Suprapubic skin (tissue), 4 donors: Measurements from ENCODE around the gene EIF4E1B. TPM values are rescaled to one million over a fixed set of nuclear protein-coding genes. Genes with fewer than 3 reads are reported as not detected.

Source experiments
- DNase-seq, 2 donors: peaks; one replicate each; pipeline ENCODE4 v3.0.0-alpha.2; 2019; ENCODE audit warnings: low spot score in 2 of 2
- H3K27ac ChIP-seq: fragments of 200-600 bp; sonication (generic); one replicate; pipeline ENCODE4 v1.5.1; 2019
- H3K27me3 ChIP-seq: fragments of 200-600 bp; sonication (generic); one replicate; pipeline ENCODE4 v1.5.1; 2019
- H3K36me3 ChIP-seq: fragments of 200-600 bp; sonication (generic); one replicate; pipeline ENCODE4 v1.5.1; 2019
- H3K4me1 ChIP-seq: fragments of 200-600 bp; sonication (generic); one replicate; pipeline ENCODE4 v1.5.1; 2019
- H3K4me3 ChIP-seq: fragments of 200-600 bp; sonication (generic); one replicate; pipeline ENCODE4 v1.5.1; 2019; ENCODE audit warnings: mild to moderate bottlenecking
- H3K9me3 ChIP-seq: fragments of 200-600 bp; sonication (generic); one replicate; pipeline ENCODE4 v1.5.1; 2019
- EP300 ChIP-seq: sonication (generic); formaldehyde crosslinking; IDR thresholded peaks from one replicate; pipeline ENCODE4 v1.6.1; 2017; ENCODE audit warnings: antibody characterized with exemption
- POLR2A ChIP-seq, 2 donors: fragments of 450-650 bp; IDR thresholded peaks; one replicate each; pipeline ENCODE4 v1.6.1; 2017; ENCODE audit warnings: antibody characterized with exemption in 2 of 2, mild to moderate bottlenecking in 2 of 2, moderate library complexity in 2 of 2
- POLR2AphosphoS5 ChIP-seq, 3 donors: sonication (generic); formaldehyde crosslinking; IDR thresholded peaks; one replicate each; pipeline ENCODE4 v1.6.1; 2017; ENCODE audit warnings: antibody characterized with exemption in 3 of 3
- WGBS: methylation state at CpG from one replicate; pipeline ENCODE4 v1.1.5; 2018; 5-methylcytosine and 5-hydroxymethylcytosine counted together
- total RNA-seq, 4 donors: library from RNA; depleted of rRNA; stranded (reverse); fragments of >200 nt; gene quantifications; one replicate each; pipeline ENCODE4 v1.1.0, GENCODE V29; 2016
- TF ChIP-seq, protein P1 (sequence below), 2 donors: fragments of 200-600 bp in 1 of 2; fragments of 450-650 bp in 1 of 2; sonication (generic) in 1 of 2; IDR thresholded peaks; one replicate each; pipeline ENCODE4 v1.5.1; 2016 to 2019; ENCODE audit warnings: antibody characterized with exemption in 2 of 2, mild to moderate bottlenecking in 1 of 2, moderate library complexity in 1 of 2

EIF4E1B gene
- total RNA-seq, 4 donors from 2014 or later, result not detected

- H3K36me3 ChIP-seq, result no peaks in the 10 kb centered on the region
- TF ChIP-seq POLR2AphosphoS5 (IDR thresholded peaks at IDR 0.05), result no peak
- TF ChIP-seq, protein P1, sequence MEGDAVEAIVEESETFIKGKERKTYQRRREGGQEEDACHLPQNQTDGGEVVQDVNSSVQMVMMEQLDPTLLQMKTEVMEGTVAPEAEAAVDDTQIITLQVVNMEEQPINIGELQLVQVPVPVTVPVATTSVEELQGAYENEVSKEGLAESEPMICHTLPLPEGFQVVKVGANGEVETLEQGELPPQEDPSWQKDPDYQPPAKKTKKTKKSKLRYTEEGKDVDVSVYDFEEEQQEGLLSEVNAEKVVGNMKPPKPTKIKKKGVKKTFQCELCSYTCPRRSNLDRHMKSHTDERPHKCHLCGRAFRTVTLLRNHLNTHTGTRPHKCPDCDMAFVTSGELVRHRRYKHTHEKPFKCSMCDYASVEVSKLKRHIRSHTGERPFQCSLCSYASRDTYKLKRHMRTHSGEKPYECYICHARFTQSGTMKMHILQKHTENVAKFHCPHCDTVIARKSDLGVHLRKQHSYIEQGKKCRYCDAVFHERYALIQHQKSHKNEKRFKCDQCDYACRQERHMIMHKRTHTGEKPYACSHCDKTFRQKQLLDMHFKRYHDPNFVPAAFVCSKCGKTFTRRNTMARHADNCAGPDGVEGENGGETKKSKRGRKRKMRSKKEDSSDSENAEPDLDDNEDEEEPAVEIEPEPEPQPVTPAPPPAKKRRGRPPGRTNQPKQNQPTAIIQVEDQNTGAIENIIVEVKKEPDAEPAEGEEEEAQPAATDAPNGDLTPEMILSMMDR (IDR thresholded peaks at IDR 0.05), result no peak
- TF ChIP-seq POLR2A (IDR thresholded peaks at IDR 0.05), result no peak
- TF ChIP-seq EP300, result no peak
- no peak for DNase-seq
- no peaks in the 10 kb centered on the region for H3K9me3 ChIP-seq
- peaks cover 89% of the 10 kb centered on the region for H3K27me3 ChIP-seq
- no peak overlapping the region for H3K27ac ChIP-seq
- H3K4me3 ChIP-seq, result no peak overlapping the region
- H3K4me1 ChIP-seq, result peaks cover 22% of the 10 kb centered on the region
- WGBS, result 60% methylated on average over 13 of the region's 13 CpGs
Measured at GRCh38 chr5:176628406-176629228, 1.9 kb upstream of the EIF4E1B start.

DNA sequence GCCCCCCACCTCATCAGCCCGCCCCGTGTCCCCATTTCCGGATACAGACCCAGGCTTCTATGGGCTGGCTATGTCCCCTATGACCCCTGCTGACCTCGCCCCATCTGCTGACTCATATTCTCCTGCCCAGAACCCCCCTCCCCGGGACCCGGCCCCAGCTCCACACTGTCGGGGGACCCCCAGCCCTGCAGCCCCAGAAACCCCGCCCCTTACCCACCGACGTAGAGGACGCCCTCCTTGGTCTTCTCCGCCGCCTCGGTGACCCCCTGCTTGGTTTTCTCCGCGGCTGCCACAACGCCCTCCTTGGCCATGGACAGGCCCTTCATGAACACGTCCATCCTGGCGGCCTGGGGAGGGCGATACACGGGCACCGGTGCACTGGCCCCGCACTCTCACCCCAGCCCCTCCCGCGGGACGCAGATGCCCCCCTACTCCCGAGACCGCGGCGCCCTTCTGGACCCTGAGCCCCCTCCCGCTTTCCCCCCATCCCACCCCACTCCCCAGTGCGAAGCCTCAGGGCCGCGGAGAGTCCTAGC lies 1.1 kb upstream of the EIF4E1B start:
- Histone ChIP-seq H3K9me3 (no peaks in the 10 kb centered on the region), H3K36me3 (no peaks in the 10 kb centered on the region), H3K27me3 (peaks cover 87% of the 10 kb centered on the region), H3K4me1 (peaks cover 22% of the 10 kb centered on the region), H3K4me3 (peak overlapping the region; percentile 45), H3K27ac (no peak overlapping the region)
- WGBS, result 10% methylated on average over 31 of the region's 34 CpGs
- TF ChIP-seq, protein P1 (IDR thresholded peaks at IDR 0.05), result no peak
- TF ChIP-seq POLR2A (IDR thresholded peaks at IDR 0.05) (no peak), EP300 (no peak), POLR2AphosphoS5 (IDR thresholded peaks at IDR 0.05) (no peak)
- DNase-seq, result no peak

DNA sequence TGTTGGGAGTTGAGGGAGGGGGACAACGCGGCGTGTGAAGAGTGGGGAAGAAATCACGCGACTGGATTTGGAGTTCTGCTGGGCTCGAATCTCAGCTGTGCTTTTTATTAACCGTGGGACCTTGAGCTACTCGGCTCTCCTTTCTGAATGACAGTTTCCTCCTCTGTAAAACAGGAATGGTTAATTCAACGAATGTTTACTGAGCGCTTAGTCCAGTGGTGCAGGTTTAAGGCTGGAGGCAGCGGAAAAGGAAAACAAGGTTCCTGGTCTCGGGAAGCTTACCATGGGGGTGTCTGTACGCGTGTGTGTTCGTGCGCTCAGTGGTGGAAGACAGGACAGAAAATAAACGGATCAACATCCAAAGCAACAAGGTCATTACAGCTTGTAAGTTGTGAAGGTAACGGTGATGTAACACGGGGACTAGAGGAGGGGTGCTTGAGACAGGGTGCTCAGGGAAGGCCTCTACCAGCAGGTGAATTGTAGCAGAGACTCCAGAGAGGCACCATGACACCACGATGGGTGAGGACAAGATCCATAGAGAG lies 277 bp downstream of the EIF4E1B start:
- Histone ChIP-seq H3K27me3 (peaks cover 78% of the 10 kb centered on the region), H3K27ac (no peak overlapping the region), H3K4me3 (peak overlapping the region; percentile 45), H3K4me1 (peaks cover 22% of the 10 kb centered on the region), H3K9me3 (no peaks in the 10 kb centered on the region), H3K36me3 (no peaks in the 10 kb centered on the region)
- no peak for TF ChIP-seq POLR2AphosphoS5 (IDR thresholded peaks at IDR 0.05)
- no peak for TF ChIP-seq POLR2A (IDR thresholded peaks at IDR 0.05)
- TF ChIP-seq, protein P1 (IDR thresholded peaks at IDR 0.05), result no peak
- no peak for TF ChIP-seq EP300
- 13% methylated on average over 18 of the region's 20 CpGs for WGBS
- DNase-seq, result no peak

DNA sequence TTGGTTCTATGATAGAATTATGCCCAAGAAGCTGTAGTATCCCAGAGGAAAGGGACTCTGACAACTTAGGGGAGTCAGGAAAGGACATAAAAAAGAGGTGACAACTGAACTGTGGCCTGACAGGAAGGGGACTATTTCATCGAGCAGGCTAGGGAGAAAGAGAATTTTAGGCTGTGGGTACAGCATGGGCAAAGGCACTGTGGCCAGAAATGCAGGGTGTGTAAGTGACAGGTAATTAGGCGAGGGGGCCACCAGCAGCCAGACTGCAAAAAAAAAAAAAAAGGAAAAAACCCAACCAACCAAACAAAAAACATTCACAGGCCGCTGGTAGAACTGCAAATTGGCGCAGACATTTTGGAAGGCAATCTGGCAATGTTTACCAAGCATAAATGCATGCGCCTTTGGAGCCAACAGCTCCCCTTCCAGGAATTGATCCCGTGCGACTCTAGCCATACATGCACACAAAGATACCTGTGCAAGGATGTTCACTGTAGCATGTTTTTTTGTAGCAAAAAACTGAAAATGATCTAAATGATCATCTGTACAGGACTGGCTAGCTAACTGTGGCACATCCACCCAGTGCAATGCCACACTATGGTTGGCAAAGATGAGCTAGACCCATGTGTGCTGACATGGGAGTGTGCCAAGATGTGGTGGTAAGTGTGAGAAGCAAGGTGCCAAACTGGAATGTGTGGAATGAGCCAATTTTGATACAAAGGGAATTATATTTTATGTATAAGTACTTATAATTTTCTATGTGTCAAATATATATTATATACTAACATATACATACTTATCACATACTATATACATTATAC lies 1.1 kb downstream of the EIF4E1B start:
- H3K27me3 ChIP-seq, result peaks cover 72% of the 10 kb centered on the region
- peaks cover 19% of the 10 kb centered on the region for H3K4me1 ChIP-seq
- no peak for DNase-seq
- WGBS, result 75% methylated on average over 7 of the region's 7 CpGs
- TF ChIP-seq, protein P1 (IDR thresholded peaks at IDR 0.05), result no peak
- no peak for TF ChIP-seq EP300
- TF ChIP-seq POLR2A (IDR thresholded peaks at IDR 0.05), result no peak
- no peak for TF ChIP-seq POLR2AphosphoS5 (IDR thresholded peaks at IDR 0.05)
- H3K4me3 ChIP-seq, result no peak overlapping the region
- no peak overlapping the region for H3K27ac ChIP-seq
- H3K9me3 ChIP-seq, result no peaks in the 10 kb centered on the region
- no peaks in the 10 kb centered on the region for H3K36me3 ChIP-seq
